Measurements from ENCODE around the gene CYSTM1.

- no peak for TF ChIP-seq EZH2phosphoT487 (IDR thresholded peaks at IDR 0.05; ENCODE audit: borderline replicate concordance, low read length)
- TF ChIP-seq CTCF (IDR thresholded peaks at IDR 0.05; ENCODE audit: low read depth, low read length, poor library complexity, severe bottlenecking) = no peak
These were observed 12.2 kb upstream of the CYSTM1 start for GRCh38 chr5:140162781-140163180.

Measured in DOHH2 (cell line).